OCI-LY1 (cell line): ENCODE measurements around the gene HSD17B14.
"Not testable (repeated sequence)": the region's sequence is repeated elsewhere in the genome, so short reads cannot be mapped to it uniquely, and the experiment has no call there.

Source experiments
- CTCF ChIP-seq: fragments of 200-600 bp; sonication (generic), shearing (Covaris generic); IDR thresholded peaks from 2 replicates; pipeline ENCODE4 v1.5.1; 2017; ENCODE audit warnings: mild to moderate bottlenecking, antibody characterized with exemption, low read length, moderate library complexity, mixed read lengths
- EZH2 ChIP-seq: fragments of 200-600 bp; sonication (generic), shearing (Covaris generic); IDR thresholded peaks from 2 replicates; pipeline ENCODE4 v1.8.0; 2017; ENCODE audit warnings: borderline replicate concordance, mixed run types, mild to moderate bottlenecking, antibody characterized with exemption, low read length, moderate library complexity, mixed read lengths

- not testable (repeated sequence) for TF ChIP-seq CTCF, EZH2
These were observed 70.5 kb downstream of the HSD17B14 start for GRCh38 chr19:48765816-48766215.
